Adipose tissue (tissue), 3 donors: ENCODE measurements around the gene IL18R1. TPM values are rescaled to one million over a fixed set of nuclear protein-coding genes. Genes with fewer than 3 reads are reported as not detected.
"Not testable (repeated sequence)": the region's sequence is repeated elsewhere in the genome, so short reads cannot be mapped to it uniquely, and the experiment has no call there.

Experiments
- H3K27ac ChIP-seq: one replicate; pipeline ENCODE4 v1.5.1; 2013; ENCODE audit warnings: low read depth, low read length
- WGBS, 3 donors: extraction: QIAGEN DNeasy Blood & Tissue Kit; methylation state at CpG; one replicate each; pipeline ENCODE4 v1.1.7; 2013; 5-methylcytosine and 5-hydroxymethylcytosine counted together
- polyA plus RNA-seq, 3 donors: library from polyadenylated mRNA; stranded (reverse); fragments of 200-250 nt; gene quantifications; one replicate each; pipeline ENCODE4 v1.2.3, GENCODE V29; 2013
- donor health status: healthy with polysubstance abuse.
- donor health status: Bipolar disorder and iron deficiency.
- donor health status: healthy.

IL18R1 gene
- polyA plus RNA-seq: 1 to 10 TPM; 1.2 to 5.9 (median 4.8) TPM

- 0 to 4% (median 1%) methylated on average over 63 to 69 of the region's 69 CpGs for WGBS, 3 donors
- no peak within 1 kb of the TSS for H3K27ac ChIP-seq
Observed at GRCh38 chr2:102355526-102356380, at the start of gene IL18R1. Gene IL18R1 (plus strand): TSS chr2:102355796. CDS start chr2:102362661, 6,865 bp downstream.

GRCh38 chr2:102306125-102306524, 49.5 kb upstream of the IL18R1 start:
- WGBS, 3 donors: 51 to 68% (median 59%) methylated on average over 1 of the region's 1 CpG
- no peak overlapping the region for H3K27ac ChIP-seq

GRCh38 chr2:102310964-102311640, 44.5 kb upstream of the IL18R1 start, which contains the start of gene IL1RL1:
Gene IL1RL1 (plus strand): TSS chr2:102311563. CDS start chr2:102338265, 26,702 bp downstream.
- 49 to 70% (median 64%) methylated on average over 5 of the region's 5 CpGs for WGBS, 3 donors
- H3K27ac ChIP-seq: no peak within 1 kb of the TSS

GRCh38 chr2:102313025-102313424, 42.6 kb upstream of the IL18R1 start:
- WGBS, 3 donors: 79 to 92% (median 91%) methylated on average over 2 of the region's 2 CpGs
- no peak overlapping the region for H3K27ac ChIP-seq

GRCh38 chr2:102313471-102313870, 42.1 kb upstream of the IL18R1 start:
- WGBS, 3 donors: 83 to 99% (median 91%) methylated on average over 8 of the region's 8 CpGs
- no peak overlapping the region for H3K27ac ChIP-seq

GRCh38 chr2:102313950-102314349, 41.6 kb upstream of the IL18R1 start:
- no peak overlapping the region for H3K27ac ChIP-seq
- 86 to 96% (median 92%) methylated on average over 3 of the region's 3 CpGs for WGBS, 3 donors

GRCh38 chr2:102315921-102316320, 39.7 kb upstream of the IL18R1 start:
- no peak overlapping the region for H3K27ac ChIP-seq
- 56 to 78% (median 75%) methylated on average over 2 of the region's 2 CpGs for WGBS, 3 donors

- no peak overlapping the region for H3K27ac ChIP-seq
- 11 to 14% (median 14%) methylated on average over 2 of the region's 2 CpGs for WGBS, 3 donors
Observed at GRCh38 chr2:102317715-102318114, 37.9 kb upstream of the IL18R1 start.

GRCh38 chr2:102318437-102318836, 37.2 kb upstream of the IL18R1 start:
- no peak overlapping the region for H3K27ac ChIP-seq
- WGBS, 3 donors: 86 to 93% (median 93%) methylated on average over 2 of the region's 2 CpGs

- H3K27ac ChIP-seq: no peak overlapping the region
- 63 to 82% (median 75%) methylated on average over 6 of the region's 6 CpGs for WGBS, 3 donors
Observed at GRCh38 chr2:102321941-102322719, 33.5 kb upstream of the IL18R1 start.

- not testable (repeated sequence) for H3K27ac ChIP-seq
- 78 to 98% (median 84%) methylated on average over 5 of the region's 5 CpGs for WGBS, 3 donors
Observed at GRCh38 chr2:102324914-102325313, 30.7 kb upstream of the IL18R1 start.

- 59 to 73% (median 67%) methylated on average over 5 of the region's 5 CpGs for WGBS, 3 donors
- H3K27ac ChIP-seq: no peak overlapping the region
Observed at GRCh38 chr2:102331311-102331980, 24.1 kb upstream of the IL18R1 start.

- H3K27ac ChIP-seq: no peak overlapping the region
- WGBS, 3 donors: 79 to 97% (median 94%) methylated on average over 1 of the region's 1 CpG
Observed at GRCh38 chr2:102334486-102334885, 21.1 kb upstream of the IL18R1 start.

- 39 to 63% (median 43%) methylated on average over 8 of the region's 8 CpGs for WGBS, 3 donors
- H3K27ac ChIP-seq: no peak overlapping the region
Observed at GRCh38 chr2:102335871-102336366, 19.7 kb upstream of the IL18R1 start.

- H3K27ac ChIP-seq: no peak overlapping the region
- 50 to 79% (median 53%) methylated on average over 3 of the region's 3 CpGs for WGBS, 3 donors
Observed at GRCh38 chr2:102336502-102336945, 19.1 kb upstream of the IL18R1 start.

- 42 to 64% (median 43%) methylated on average over 1 of the region's 1 CpG for WGBS, 3 donors
- no peak overlapping the region for H3K27ac ChIP-seq
Observed at GRCh38 chr2:102337012-102337411, 18.6 kb upstream of the IL18R1 start.

GRCh38 chr2:102337481-102338386, 17.9 kb upstream of the IL18R1 start:
- no peak overlapping the region for H3K27ac ChIP-seq
- WGBS, 3 donors: 56 to 85% (median 80%) methylated on average over 3 of the region's 3 CpGs
